Measurements from ENCODE around the gene RBM12. TPM values are rescaled to one million over a fixed set of nuclear protein-coding genes. Genes with fewer than 3 reads are reported as not detected.

The RBM12 gene
- total and polyA plus RNA-seq, 2 of the 8 experiments (the other 6 are each of a cell fraction or from before 2014, with no cell fraction given), result 187 to 214 TPM

GRCh38 chr20:35698298-35699126 lies 33.8 kb upstream of the RBM12 start:
- Histone ChIP-seq H2BK5ac (ENCODE audit: low read depth, low read length) (no peak overlapping the region; the same call in 1 of the 2 replicates), H4K5ac (ENCODE audit: insufficient read length, low read depth, low read length) (no peak overlapping the region), H3K23me2 (ENCODE audit: low read depth, low read length) (peaks cover 13% of the 10 kb centered on the region), H2BK120ac (replicated peaks; ENCODE audit: low read depth, low read length) (no peak overlapping the region), H3K36me3 (ENCODE audit: control insufficient read depth in 2 of 4, insufficient read depth in 4 of 4, low read length in 3 of 4) (peaks cover 2 to 23% (median 5%) of the 10 kb centered on the region in 4 experiments; a peak in 5 of 8 replicates), H2AFZ (ENCODE audit: low read length) (peak overlapping the region; percentile 94), H3K79me1 (ENCODE audit: low read depth, low read length) (no peaks in the 10 kb centered on the region), H3K27me3 (replicated peaks in 1 of 4; ENCODE audit: control insufficient read depth in 3 of 4, extremely low read depth in 1 of 4, insufficient read depth in 3 of 4, low read length in 3 of 4) (no peaks in the 10 kb centered on the region), H3K4me3 (ENCODE audit: extremely low read depth in 1 of 4, insufficient read depth in 2 of 4, low read depth in 3 of 4, low read length in 4 of 4) (peak overlapping the region; percentile 66 to 99 (median 88)), H2AK5ac (ENCODE audit: low read depth, low read length) (no peak overlapping the region), H2BK15ac (ENCODE audit: low read length) (no peak overlapping the region), H3K14ac (ENCODE audit: insufficient read length) (no peak overlapping the region), H3K4ac (replicated peaks; ENCODE audit: insufficient read length, low read depth, low read length) (no peak overlapping the region), H2BK12ac (ENCODE audit: low read depth, low read length) (no peak overlapping the region), H4K8ac (ENCODE audit: extremely low read depth, insufficient read depth, low read length) (no peak overlapping the region; the same call in 1 of the 2 replicates), H3K4me2 (ENCODE audit: insufficient read depth in 1 of 2, low read depth in 2 of 2, low read length in 2 of 2) (peak overlapping the region; percentile 75 to 91), H3K79me2 (ENCODE audit: control insufficient read depth in 1 of 2, insufficient read depth in 2 of 2, low read length in 2 of 2) (peaks cover 0 to 8% of the 10 kb centered on the region in 2 experiments; a peak in 2 of 4 replicates), H2BK20ac (ENCODE audit: low read length) (no peak overlapping the region), H3K18ac (ENCODE audit: extremely low read depth, low read length) (no peak overlapping the region), H4K91ac (replicated peaks; ENCODE audit: insufficient read length, low read length) (no peak overlapping the region), H3K9ac (replicated peaks in 1 of 4; ENCODE audit: extremely low read depth in 1 of 4, low read depth in 3 of 4, low read length in 3 of 4) (peak overlapping the region; percentile 56 to 91 (median 74)), H3K27ac (ENCODE audit: low read depth, low read length) (no peak overlapping the region), H3K56ac (replicated peaks; ENCODE audit: insufficient read length, low read depth, low read length) (no peak overlapping the region), H3K9me3 (ENCODE audit: insufficient read depth in 2 of 2, low read depth in 1 of 2, low read length in 1 of 2) (no peaks in the 10 kb centered on the region), H4K20me1 (replicated peaks in 1 of 2; ENCODE audit: control insufficient read depth in 1 of 2, insufficient read depth in 2 of 2, low read length in 2 of 2) (peaks cover 0 to 6% of the 10 kb centered on the region in 2 experiments), H3K23ac (ENCODE audit: insufficient read length) (no peak overlapping the region), H3K4me1 (replicated peaks in 1 of 4; ENCODE audit: control insufficient read depth in 3 of 4, insufficient read depth in 4 of 4, low read length in 3 of 4) (peaks cover 0 to 2% (median under 1%) of the 10 kb centered on the region in 4 experiments; a peak in 3 of 7 replicates)
- CTCF ChIA-PET (ENCODE audit: partially characterized antibody), result no interaction called here
- TF ChIP-seq SUZ12 (IDR thresholded peaks at IDR 0.05; ENCODE audit: low read length) (no peak), EP300 (IDR thresholded peaks at IDR 0.05; ENCODE audit: borderline replicate concordance in 1 of 2, low read depth in 2 of 2, low read length in 2 of 2) (no peak), PHF8 (conservative IDR thresholded peaks at IDR 0.05; ENCODE audit: low read depth, low read length) (no peak), ASH2L (IDR thresholded peaks at IDR 0.05; ENCODE audit: low read length) (peak; percentile 20), RAD21 (IDR thresholded peaks at IDR 0.05 in 1 of 2, conservative IDR thresholded peaks at IDR 0.05 in 1 of 2; ENCODE audit: low read depth in 2 of 2, low read length in 2 of 2) (no peak)
- WGBS, 2 experiments (ENCODE audit: extremely low coverage in 1 of 2, insufficient coverage in 1 of 2, insufficient read length in 1 of 2, insufficient replicate concordance in 2 of 2, low coverage in 1 of 2, low lambda C conversion rate in 2 of 2, missing lambda C conversion rate in 1 of 2), result 16% methylated on average over 37 of the region's 37 CpGs; no CpG with 5 or more reads in 1 of the 2 experiments
- FAIRE-seq, result no peak
- DNase-seq (ENCODE audit: low read depth in 1 of 2, low spot score in 2 of 2), result peak in 1 of 2 experiments; percentile 50
- POLR2A ChIA-PET (ENCODE audit: partially characterized antibody), result interaction anchor here (0.8 to 40.1 kb wide), 7 partner anchors 17 to 81 kb away, joined by 3 to 2341 read pairs (median 3); partner anchors contain the start of genes CPNE1, PHF20, RBM12 and RBM39
